Stomach smooth muscle (tissue), 2 donors: ENCODE measurements around the gene SKIL.

Experiments used
- H3K27ac ChIP-seq: one replicate; pipeline ENCODE4 v1.7.0; 2013; ENCODE audit warnings: mild to moderate bottlenecking, low read length, inconsistent platforms
- H3K27me3 ChIP-seq, 2 donors: one replicate each; pipeline ENCODE4 v1.7.0; 2013; ENCODE audit warnings: low read length in 2 of 2; ENCODE audit not compliant: insufficient read depth in 2 of 2, control insufficient read depth in 1 of 2
- H3K36me3 ChIP-seq, 2 donors: one replicate each; pipeline ENCODE4 v1.7.0; 2013; ENCODE audit warnings: low read length in 2 of 2; ENCODE audit not compliant: control insufficient read depth in 2 of 2, insufficient read depth in 2 of 2
- H3K4me1 ChIP-seq: one replicate; pipeline ENCODE4 v1.7.0; 2013; ENCODE audit warnings: low read length; ENCODE audit not compliant: control insufficient read depth, insufficient read depth
- H3K4me3 ChIP-seq, 2 donors: one replicate each; pipeline ENCODE4 v1.7.0; 2013; ENCODE audit warnings: low read length in 2 of 2
- H3K9ac ChIP-seq, 2 donors: one replicate each; pipeline ENCODE4 v1.7.0; 2013; ENCODE audit warnings: low read length in 2 of 2, mild to moderate bottlenecking in 1 of 2
- H3K9me3 ChIP-seq, 2 donors: one replicate each; pipeline ENCODE4 v1.7.0; 2013; ENCODE audit warnings: low read length in 2 of 2; ENCODE audit not compliant: control insufficient read depth in 2 of 2
- donor health status: healthy.
- donor health status: Pancreatic carcinoma.

SKIL gene

GRCh38 chr3:170363471-170363994, 6.0 kb downstream of the SKIL start:
- Histone ChIP-seq H3K4me1 (no peaks in the 10 kb centered on the region), H3K27me3 (no peaks in the 10 kb centered on the region), H3K4me3 (no peak overlapping the region), H3K36me3 (peaks cover 2 to 4% of the 10 kb centered on the region in 2 donors), H3K9ac (no peak overlapping the region), H3K27ac (no peak overlapping the region), H3K9me3 (no peaks in the 10 kb centered on the region)

DNA sequence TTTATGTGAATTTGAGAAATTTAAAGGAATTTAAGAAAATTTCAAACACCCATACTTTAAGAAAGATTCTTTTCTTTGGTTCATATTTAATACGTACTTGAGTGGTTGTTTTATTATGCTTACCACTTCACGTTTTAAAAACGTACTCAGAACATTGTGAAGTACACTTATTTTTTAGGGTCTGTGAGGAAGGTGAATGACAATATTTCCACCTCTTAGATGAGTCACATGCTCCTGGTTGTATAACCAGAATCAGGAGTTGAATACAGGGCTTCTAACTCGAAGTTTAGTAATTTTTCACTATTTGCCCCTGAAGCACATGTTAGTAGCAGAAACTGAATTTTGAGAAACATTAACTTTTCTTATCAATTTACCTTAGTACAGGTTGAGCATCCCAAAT, 7.5 kb downstream of the SKIL start:
- no peaks in the 10 kb centered on the region for H3K4me1 ChIP-seq
- H3K9me3 ChIP-seq = no peaks in the 10 kb centered on the region
- H3K36me3 ChIP-seq = peaks cover 2 to 4% of the 10 kb centered on the region in 2 donors
- H3K4me3 ChIP-seq = no peak overlapping the region
- no peaks in the 10 kb centered on the region for H3K27me3 ChIP-seq
- no peak overlapping the region for H3K27ac ChIP-seq
- no peak overlapping the region for H3K9ac ChIP-seq

DNA sequence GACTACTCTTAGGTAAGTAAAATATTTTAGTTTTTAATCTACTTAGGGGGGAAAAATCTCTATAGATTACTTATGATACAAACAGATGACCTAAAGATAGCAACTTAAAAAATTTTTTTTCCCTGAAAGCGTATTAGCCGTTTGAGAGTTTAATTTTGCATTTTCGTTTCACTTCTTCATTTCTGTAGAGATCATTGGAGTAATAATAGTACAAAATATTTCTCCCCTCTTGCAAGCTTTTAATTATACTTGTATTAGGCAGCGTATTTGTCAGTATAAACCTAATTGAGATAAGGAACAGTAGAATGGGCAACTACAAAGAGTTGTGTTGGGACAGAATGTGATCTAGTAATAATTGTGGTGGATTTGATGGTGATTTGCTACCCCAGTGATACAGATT, 10.3 kb downstream of the SKIL start:
- Histone ChIP-seq H3K27ac (no peak overlapping the region), H3K9ac (no peak overlapping the region), H3K36me3 (no peaks in the 10 kb centered on the region), H3K9me3 (no peaks in the 10 kb centered on the region), H3K4me3 (no peak overlapping the region), H3K4me1 (no peaks in the 10 kb centered on the region), H3K27me3 (no peaks in the 10 kb centered on the region)

DNA sequence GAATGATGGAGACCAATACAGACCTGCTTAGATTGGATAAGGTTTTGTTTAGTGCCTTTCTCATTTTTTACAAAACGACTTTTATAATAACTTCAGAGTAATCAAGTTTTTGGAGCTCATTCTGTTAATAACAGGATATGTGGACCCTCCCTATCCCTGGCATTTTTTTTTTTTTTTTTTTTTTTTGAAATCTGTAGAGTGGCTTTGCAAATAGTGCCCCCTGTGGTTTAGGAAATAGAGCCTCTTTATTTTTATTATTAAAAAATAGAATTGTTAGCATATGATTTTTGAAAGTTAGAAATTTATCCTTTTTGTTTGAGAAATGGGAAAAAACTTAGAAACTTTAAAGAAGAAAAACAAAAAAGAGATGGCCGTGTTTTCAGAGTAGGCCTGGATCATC, 11.4 kb downstream of the SKIL start:
- Histone ChIP-seq H3K27ac (no peak overlapping the region), H3K27me3 (no peaks in the 10 kb centered on the region), H3K4me1 (no peaks in the 10 kb centered on the region), H3K36me3 (no peaks in the 10 kb centered on the region), H3K4me3 (no peak overlapping the region), H3K9ac (no peak overlapping the region), H3K9me3 (no peaks in the 10 kb centered on the region)

GRCh38 chr3:170372190-170372879, 14.8 kb downstream of the SKIL start:
- H3K4me1 ChIP-seq = no peaks in the 10 kb centered on the region
- no peak overlapping the region for H3K9ac ChIP-seq

GRCh38 chr3:170383567-170383966, 26.1 kb downstream of the SKIL start:
- peaks cover 0 to 14% of the 10 kb centered on the region in 2 donors for H3K36me3 ChIP-seq
- H3K4me1 ChIP-seq = no peaks in the 10 kb centered on the region

More at GRCh38 chr3:170372190-170372879, 14.8 kb downstream of the SKIL start:
- H3K27ac ChIP-seq = no peak overlapping the region
- no peaks in the 10 kb centered on the region for H3K36me3 ChIP-seq
- H3K27me3 ChIP-seq = no peaks in the 10 kb centered on the region
- no peaks in the 10 kb centered on the region for H3K9me3 ChIP-seq
- H3K4me3 ChIP-seq = no peak overlapping the region

DNA sequence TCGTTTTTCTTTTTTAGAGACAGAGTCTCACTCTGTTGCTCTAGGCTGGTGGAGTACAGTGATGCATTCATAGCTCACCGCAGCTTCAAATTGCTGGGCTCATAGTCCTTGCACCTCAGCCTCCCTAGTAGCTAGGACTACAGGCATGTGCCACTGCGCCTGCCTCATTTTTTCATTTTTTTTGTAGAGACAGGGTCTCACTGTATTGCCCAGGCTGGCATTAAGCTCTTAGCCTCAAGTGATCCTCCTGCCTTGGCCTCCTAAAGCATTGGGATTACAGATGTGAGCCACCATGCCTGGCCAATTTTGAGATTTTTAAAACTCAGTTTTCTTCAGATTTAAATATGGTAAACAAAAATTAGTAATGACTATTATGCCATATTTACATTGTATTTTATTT, 29.0 kb downstream of the SKIL start:
- Histone ChIP-seq H3K9ac (no peak overlapping the region), H3K27me3 (no peaks in the 10 kb centered on the region), H3K4me3 (no peak overlapping the region), H3K27ac (no peak overlapping the region), H3K4me1 (no peaks in the 10 kb centered on the region), H3K9me3 (peaks cover 0 to 3% of the 10 kb centered on the region in 2 donors), H3K36me3 (peaks cover 15 to 16% of the 10 kb centered on the region in 2 donors)

More at GRCh38 chr3:170383567-170383966, 26.1 kb downstream of the SKIL start:
- Histone ChIP-seq H3K9ac (no peak overlapping the region), H3K27ac (no peak overlapping the region), H3K27me3 (no peaks in the 10 kb centered on the region), H3K9me3 (peaks cover 0 to 3% of the 10 kb centered on the region in 2 donors), H3K4me3 (no peak overlapping the region)

GRCh38 chr3:170387950-170388349, 30.4 kb downstream of the SKIL start:
- Histone ChIP-seq H3K9me3 (peaks cover 0 to 3% of the 10 kb centered on the region in 2 donors), H3K27ac (no peak overlapping the region), H3K9ac (no peak overlapping the region), H3K4me1 (no peaks in the 10 kb centered on the region), H3K27me3 (no peaks in the 10 kb centered on the region), H3K36me3 (peaks cover 16 to 17% of the 10 kb centered on the region in 2 donors), H3K4me3 (no peak overlapping the region)

GRCh38 chr3:170391108-170391507, 33.6 kb downstream of the SKIL start:
- no peak overlapping the region for H3K4me3 ChIP-seq
- no peak overlapping the region for H3K9ac ChIP-seq
- no peak overlapping the region for H3K27ac ChIP-seq
- H3K9me3 ChIP-seq = peaks cover 0 to 3% of the 10 kb centered on the region in 2 donors
- H3K27me3 ChIP-seq = no peaks in the 10 kb centered on the region
- H3K4me1 ChIP-seq = no peaks in the 10 kb centered on the region
- H3K36me3 ChIP-seq = peaks cover 11 to 16% of the 10 kb centered on the region in 2 donors

DNA sequence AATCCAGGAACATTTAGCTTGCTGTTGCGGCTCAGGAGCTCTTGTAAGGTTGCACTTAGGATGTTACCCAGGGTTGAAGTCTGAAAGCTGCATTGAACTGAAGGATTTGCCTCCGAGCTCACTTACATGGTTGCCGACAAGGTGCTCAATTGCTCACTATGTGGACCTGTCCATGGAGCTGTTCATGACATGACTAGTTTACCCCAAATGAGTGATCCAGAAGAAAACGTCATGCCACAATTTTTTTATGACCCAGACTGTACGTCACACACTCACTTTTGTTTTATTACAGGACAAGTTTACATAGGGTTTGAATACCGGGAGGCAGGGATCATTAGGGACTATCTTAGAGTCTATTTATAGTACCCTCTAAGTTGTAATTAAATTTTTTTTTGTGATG, 40.2 kb downstream of the SKIL start:
- Histone ChIP-seq H3K27ac (no peak overlapping the region), H3K9me3 (no peaks in the 10 kb centered on the region), H3K4me1 (no peaks in the 10 kb centered on the region), H3K36me3 (no peaks in the 10 kb centered on the region), H3K27me3 (no peaks in the 10 kb centered on the region), H3K4me3 (no peak overlapping the region), H3K9ac (no peak overlapping the region)

GRCh38 chr3:170405101-170405500, 47.6 kb downstream of the SKIL start:
- Histone ChIP-seq H3K27me3 (no peaks in the 10 kb centered on the region), H3K36me3 (no peaks in the 10 kb centered on the region), H3K4me1 (no peaks in the 10 kb centered on the region), H3K9me3 (no peaks in the 10 kb centered on the region), H3K9ac (no peak overlapping the region), H3K4me3 (no peak overlapping the region), H3K27ac (no peak overlapping the region)
